ENCODE data around the gene IER2. TPM values are rescaled to one million over a fixed set of nuclear protein-coding genes. Genes with fewer than 3 reads are reported as not detected.
"Not testable (repeated sequence)": the region's sequence is repeated elsewhere in the genome, so short reads cannot be mapped to it uniquely, and the experiment has no call there.

IER2 gene
- total and polyA plus RNA-seq, 12 donors = 19.2 to 54.6 (median 36.0) TPM

GRCh38 chr19:13165162-13165997 lies 15.2 kb downstream of the IER2 start:
- ATAC-seq = no peak
- intact Hi-C loops (cut with DNase I) = loop anchor here in 2 of 10 donors (10.0 kb wide), 2 partner anchors 191 to 679 kb away; no protein-coding TSS in a partner anchor
- Histone ChIP-seq H3K4me3 (peak overlapping the region in 1 of 10 donors; percentile 52), H3K9me3 (no peaks in the 10 kb centered on the region), H3K27me3 (no peaks in the 10 kb centered on the region), H3K4me1 (peaks cover 18 to 96% (median 64%) of the 10 kb centered on the region in 9 donors), H3K36me3 (no peaks in the 10 kb centered on the region), H3K27ac (peak overlapping the region; percentile 81 to 99 (median 96))
- DNase-seq = no peak
- WGBS, 2 donors = 78 to 79% methylated on average over 19 of the region's 19 CpGs
- TF ChIP-seq CTCF (IDR thresholded peaks at IDR 0.05) = no peak

GRCh38 chr19:13166151-13166550 lies 15.9 kb downstream of the IER2 start:
- H3K36me3 ChIP-seq, ATAC-seq, DNase-seq, H3K9me3 ChIP-seq, H3K4me3 ChIP-seq, H3K27me3 ChIP-seq: not testable (repeated sequence)
- intact Hi-C loops (cut with DNase I) = loop anchor here in 3 of 10 donors (2.0 to 10.0 kb wide), 3 partner anchors 13 to 679 kb away; no protein-coding TSS in a partner anchor
- WGBS, 2 donors = 96 to 98% methylated on average over 3 of the region's 3 CpGs
- peak overlapping the region in 9 of 10 donors; percentile 93 to 99 (median 97) for H3K27ac ChIP-seq
- H3K4me1 ChIP-seq = peaks cover 18 to 95% (median 64%) of the 10 kb centered on the region in 9 donors

DNA sequence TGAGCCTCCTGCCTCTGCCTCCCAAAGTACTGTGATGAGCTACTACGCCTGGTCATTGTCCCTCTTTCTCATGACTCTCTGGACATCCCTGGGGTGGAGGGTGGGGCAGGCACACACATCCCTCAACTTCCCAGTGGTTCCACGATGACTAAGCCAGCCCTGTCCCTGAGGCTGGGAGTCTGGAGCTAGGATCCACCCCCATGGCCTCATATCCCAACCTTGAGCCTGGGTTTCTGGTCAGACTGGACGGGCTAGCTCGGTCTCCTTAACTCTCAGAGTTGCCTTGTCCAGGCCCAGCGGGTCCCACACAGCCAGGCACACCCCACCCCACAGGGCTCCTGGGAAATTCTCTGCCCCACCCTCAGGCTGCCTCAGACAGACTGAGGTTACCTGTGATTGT lies 19.6 kb downstream of the IER2 start:
- peak in 1 of 8 donors; percentile 46 for ATAC-seq
- intact Hi-C loops (cut with DNase I) = loop anchor here in 2 of 10 donors (10.0 kb wide), 2 partner anchors 195 to 675 kb away; no protein-coding TSS in a partner anchor
- 76 to 82% methylated on average over 5 of the region's 5 CpGs for WGBS, 2 donors
- H3K9me3 ChIP-seq = no peaks in the 10 kb centered on the region
- DNase-seq = no peak
- TF ChIP-seq CTCF (IDR thresholded peaks at IDR 0.05) = no peak
- H3K27ac ChIP-seq = peak overlapping the region in 6 of 10 donors; percentile 26 to 99 (median 96)
- no peaks in the 10 kb centered on the region for H3K36me3 ChIP-seq
- peaks cover 10 to 78% (median 47%) of the 10 kb centered on the region in 9 donors for H3K4me1 ChIP-seq
- no peak overlapping the region for H3K4me3 ChIP-seq
- no peaks in the 10 kb centered on the region for H3K27me3 ChIP-seq

GRCh38 chr19:13171146-13171545 lies 20.9 kb downstream of the IER2 start:
- no peaks in the 10 kb centered on the region for H3K27me3 ChIP-seq
- ATAC-seq = no peak
- WGBS, 2 donors = 97% methylated on average over 7 of the region's 7 CpGs
- H3K4me3 ChIP-seq = no peak overlapping the region
- no peaks in the 10 kb centered on the region for H3K36me3 ChIP-seq
- H3K9me3 ChIP-seq = no peaks in the 10 kb centered on the region
- intact Hi-C loops (cut with DNase I) = no loop called here
- no peak for TF ChIP-seq CTCF (IDR thresholded peaks at IDR 0.05)
- peaks cover 7 to 65% (median 33%) of the 10 kb centered on the region in 9 donors for H3K4me1 ChIP-seq
- DNase-seq = no peak
- no peak overlapping the region for H3K27ac ChIP-seq
